ENCODE data around the gene NCAN.

Gene NCAN

DNA sequence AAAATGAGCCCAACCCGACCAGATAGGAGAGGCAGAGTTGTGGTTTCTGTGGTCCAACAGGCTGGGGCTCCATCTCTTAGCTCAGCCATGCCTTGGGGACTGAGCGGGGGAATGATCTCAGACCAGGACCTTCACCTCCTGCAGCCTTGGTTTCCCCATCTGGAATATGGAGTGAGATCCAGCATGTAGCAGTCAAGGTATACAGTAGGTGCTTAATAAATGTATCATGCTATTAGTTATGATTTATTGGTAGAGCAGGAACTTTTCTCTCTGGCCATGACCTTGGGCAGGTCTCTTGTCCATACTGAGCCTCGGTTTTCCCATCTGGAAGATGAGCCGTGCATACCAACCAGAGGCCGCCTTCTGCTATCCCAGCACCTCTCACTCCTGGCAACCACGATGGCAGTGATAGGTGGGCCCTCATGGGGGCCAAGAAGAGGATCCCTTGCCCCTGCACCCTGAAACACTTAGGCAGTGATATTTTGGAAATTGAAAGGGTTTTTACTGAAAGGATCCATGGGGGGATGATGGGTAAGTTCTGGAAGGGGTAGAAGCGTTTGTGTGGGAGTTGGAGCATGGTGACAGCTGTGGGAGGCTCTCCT is 52.2 kb downstream of the NCAN start:
- H3K27me3 Mint-ChIP-seq (ENCODE audit: low read depth, poor library complexity): peaks cover 52% of the 10 kb centered on the region
- no peak for DNase-seq
- H3K27ac Mint-ChIP-seq: no peak overlapping the region
- no peak overlapping the region for H3K4me3 Mint-ChIP-seq
- H3K9me3 Mint-ChIP-seq: peaks cover 6% of the 10 kb centered on the region
- H3K4me1 Mint-ChIP-seq: peaks cover 15% of the 10 kb centered on the region
- TF ChIP-seq, protein P1, sequence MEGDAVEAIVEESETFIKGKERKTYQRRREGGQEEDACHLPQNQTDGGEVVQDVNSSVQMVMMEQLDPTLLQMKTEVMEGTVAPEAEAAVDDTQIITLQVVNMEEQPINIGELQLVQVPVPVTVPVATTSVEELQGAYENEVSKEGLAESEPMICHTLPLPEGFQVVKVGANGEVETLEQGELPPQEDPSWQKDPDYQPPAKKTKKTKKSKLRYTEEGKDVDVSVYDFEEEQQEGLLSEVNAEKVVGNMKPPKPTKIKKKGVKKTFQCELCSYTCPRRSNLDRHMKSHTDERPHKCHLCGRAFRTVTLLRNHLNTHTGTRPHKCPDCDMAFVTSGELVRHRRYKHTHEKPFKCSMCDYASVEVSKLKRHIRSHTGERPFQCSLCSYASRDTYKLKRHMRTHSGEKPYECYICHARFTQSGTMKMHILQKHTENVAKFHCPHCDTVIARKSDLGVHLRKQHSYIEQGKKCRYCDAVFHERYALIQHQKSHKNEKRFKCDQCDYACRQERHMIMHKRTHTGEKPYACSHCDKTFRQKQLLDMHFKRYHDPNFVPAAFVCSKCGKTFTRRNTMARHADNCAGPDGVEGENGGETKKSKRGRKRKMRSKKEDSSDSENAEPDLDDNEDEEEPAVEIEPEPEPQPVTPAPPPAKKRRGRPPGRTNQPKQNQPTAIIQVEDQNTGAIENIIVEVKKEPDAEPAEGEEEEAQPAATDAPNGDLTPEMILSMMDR (IDR thresholded peaks at IDR 0.05): no peak
- H3K36me3 Mint-ChIP-seq (ENCODE audit: low read depth): peaks cover 10% of the 10 kb centered on the region

DNA sequence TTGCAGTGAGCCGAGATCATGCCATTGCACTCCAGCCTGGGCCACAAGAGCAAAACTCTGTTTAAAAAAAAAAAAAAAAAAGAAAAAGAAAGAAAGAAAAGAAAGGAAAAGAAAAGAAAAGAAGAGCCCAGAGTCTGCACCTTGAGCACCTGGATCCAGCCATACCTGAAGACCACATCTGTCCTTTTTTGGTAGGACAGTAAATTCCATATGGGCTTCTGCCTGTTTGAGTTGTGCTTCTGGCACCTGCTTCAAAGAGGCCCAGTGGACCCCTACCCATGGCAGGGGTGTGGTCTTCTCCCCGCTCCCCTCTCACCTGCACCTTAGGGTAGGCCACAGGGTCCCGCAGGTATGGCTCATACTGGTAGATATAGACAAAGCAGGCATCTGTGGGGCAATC is 55.5 kb downstream of the NCAN start:
- Mint-ChIP-seq H3K9me3 (no peaks in the 10 kb centered on the region), H3K4me1 (peaks cover 9% of the 10 kb centered on the region), H3K27ac (no peak overlapping the region), H3K27me3 (ENCODE audit: low read depth, poor library complexity) (peaks cover 42% of the 10 kb centered on the region), H3K36me3 (ENCODE audit: low read depth) (no peaks in the 10 kb centered on the region), H3K4me3 (no peak overlapping the region)
- TF ChIP-seq, protein P1 (IDR thresholded peaks at IDR 0.05): no peak
- no peak for DNase-seq

GRCh38 chr19:19268453-19269385 is 57.0 kb downstream of the NCAN start:
- H3K27ac Mint-ChIP-seq: no peak overlapping the region
- H3K27me3 Mint-ChIP-seq (ENCODE audit: low read depth, poor library complexity): peaks cover 28% of the 10 kb centered on the region
- H3K9me3 Mint-ChIP-seq: no peaks in the 10 kb centered on the region
- TF ChIP-seq, protein P1 (IDR thresholded peaks at IDR 0.05): no peak
- H3K4me3 Mint-ChIP-seq: no peak overlapping the region
- H3K36me3 Mint-ChIP-seq (ENCODE audit: low read depth): no peaks in the 10 kb centered on the region
- no peak for DNase-seq
- peaks cover 13% of the 10 kb centered on the region for H3K4me1 Mint-ChIP-seq

DNA sequence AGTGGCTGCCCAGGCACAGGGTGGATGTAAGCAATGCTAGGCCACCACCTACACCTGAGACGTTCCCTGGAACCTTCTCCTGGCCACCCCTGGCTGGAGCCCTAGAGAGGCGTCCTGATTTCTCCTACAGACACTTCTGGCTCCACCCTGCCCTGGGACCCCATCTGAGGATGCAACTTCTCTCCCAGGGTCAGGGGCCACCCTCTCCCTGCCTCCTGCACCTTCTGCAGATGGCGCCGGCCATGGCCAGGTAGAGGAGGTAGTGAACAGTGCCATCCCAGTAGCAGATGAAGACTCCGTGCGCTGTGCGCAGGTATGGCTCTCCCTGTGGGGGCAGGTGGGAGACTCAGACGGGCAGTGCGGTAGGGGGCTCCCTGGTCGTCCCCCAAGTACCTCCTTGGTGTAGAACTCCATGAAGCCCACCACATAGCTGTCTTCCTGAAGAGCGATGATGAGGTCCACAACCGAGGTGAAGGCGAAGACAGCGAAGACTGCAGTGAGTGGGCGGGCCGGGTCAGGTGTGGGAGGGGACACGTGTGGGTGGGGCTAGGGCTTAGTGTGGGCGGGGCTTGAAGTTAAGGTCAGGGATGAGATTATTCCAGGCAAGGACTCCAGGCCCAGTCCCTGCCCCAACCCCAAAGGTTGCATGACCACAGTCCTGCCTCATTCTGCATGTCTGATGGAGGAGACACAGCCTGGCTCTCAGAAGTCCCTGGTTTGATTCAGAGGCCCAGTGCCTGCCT is 58.4 kb downstream of the NCAN start:
- Mint-ChIP-seq H3K4me1 (peaks cover 14% of the 10 kb centered on the region), H3K36me3 (ENCODE audit: low read depth) (no peaks in the 10 kb centered on the region), H3K9me3 (no peaks in the 10 kb centered on the region), H3K4me3 (no peak overlapping the region), H3K27ac (no peak overlapping the region), H3K27me3 (ENCODE audit: low read depth, poor library complexity) (peaks cover 14% of the 10 kb centered on the region)
- no peak for DNase-seq
- TF ChIP-seq, protein P1 (IDR thresholded peaks at IDR 0.05): no peak

DNA sequence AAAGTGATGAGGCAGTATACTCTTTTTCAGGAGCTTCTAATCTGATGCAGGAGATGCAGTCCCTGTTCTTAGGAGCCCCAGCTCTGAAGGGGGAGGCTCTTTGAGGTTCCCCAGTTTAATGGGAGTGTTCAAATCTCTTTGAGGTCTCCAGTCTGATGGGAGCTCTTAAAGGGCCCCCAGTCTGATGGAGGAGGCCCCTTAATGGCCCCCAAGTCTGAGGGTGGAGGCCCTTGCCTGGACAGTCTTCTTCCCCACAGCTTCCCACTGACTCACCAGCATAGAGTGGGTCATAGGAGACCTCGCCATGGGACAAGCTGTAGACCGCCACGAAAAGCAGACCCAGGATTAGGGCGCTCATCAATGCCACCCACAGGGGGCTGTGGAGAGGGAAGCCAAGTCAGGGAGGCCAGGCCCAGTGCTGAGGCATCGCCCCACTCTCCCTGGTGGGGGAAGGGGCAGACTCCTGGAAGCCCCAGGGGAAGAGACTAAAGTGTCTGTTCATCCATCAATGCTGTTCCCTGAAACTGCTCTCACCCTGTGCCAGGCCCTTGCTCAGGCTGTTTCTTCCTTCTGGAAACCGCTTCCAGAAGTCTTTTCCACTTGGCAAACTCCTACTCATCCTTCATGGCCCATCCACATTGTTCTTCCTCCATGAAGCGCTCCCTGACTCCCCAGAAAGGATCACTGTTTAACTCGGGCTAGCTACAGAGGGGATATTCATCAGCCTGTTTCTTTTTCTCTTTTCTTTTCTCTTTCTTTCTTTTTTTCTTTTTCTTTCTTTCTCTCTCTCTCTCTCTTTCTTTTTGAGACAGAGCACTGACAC is 59.2 kb downstream of the NCAN start:
- Mint-ChIP-seq H3K4me1 (peaks cover 14% of the 10 kb centered on the region), H3K9me3 (no peaks in the 10 kb centered on the region), H3K27me3 (ENCODE audit: low read depth, poor library complexity) (peaks cover 6% of the 10 kb centered on the region), H3K4me3 (peak overlapping the region; percentile 34), H3K27ac (no peak overlapping the region), H3K36me3 (ENCODE audit: low read depth) (no peaks in the 10 kb centered on the region)
- TF ChIP-seq, protein P1 (IDR thresholded peaks at IDR 0.05): no peak
- no peak for DNase-seq
